ENCODE data around the gene PCDH8.

PCDH8 gene

DNA sequence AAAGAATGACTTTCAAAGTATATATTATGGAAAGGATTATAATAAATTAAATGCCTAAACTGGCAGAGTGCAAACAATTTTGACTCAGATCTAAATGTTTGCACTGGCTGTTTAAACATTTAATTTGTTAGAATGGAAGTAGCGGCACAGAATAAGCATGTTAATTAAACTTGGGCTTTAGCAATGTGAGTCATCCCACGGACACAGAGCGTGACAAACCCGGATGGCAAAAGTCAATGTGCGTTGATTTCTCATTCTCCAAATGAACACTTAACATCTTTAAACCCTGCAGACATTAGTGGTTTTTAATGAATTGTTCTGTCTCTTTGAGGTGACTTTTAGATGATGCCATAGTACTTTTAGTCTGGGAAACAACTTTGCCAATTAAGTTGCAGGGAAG lies 38.4 kb downstream of the PCDH8 start:
- DNase-seq: no peak

DNA sequence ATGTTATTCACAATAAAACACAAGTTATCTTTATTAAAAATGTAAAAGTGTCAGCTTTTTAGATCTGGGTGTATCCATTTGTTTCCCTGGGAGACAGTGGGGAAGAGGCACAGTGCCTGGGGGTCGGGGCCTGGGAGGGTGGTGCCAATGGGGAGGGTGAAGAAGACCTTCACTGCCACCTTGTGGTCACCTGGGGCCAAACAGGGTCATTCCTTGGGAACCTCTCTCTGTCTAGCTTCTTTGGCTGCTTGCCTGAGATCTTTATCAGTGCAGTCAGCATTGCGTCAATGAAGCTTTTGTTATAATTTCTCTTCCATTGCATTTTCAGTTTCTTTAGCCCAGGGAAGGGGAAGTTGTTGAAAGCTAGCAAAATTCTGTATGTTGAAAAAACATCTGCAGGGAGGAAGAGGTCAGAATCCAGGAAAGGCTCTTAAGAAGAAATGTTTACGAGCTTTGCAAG lies 39.1 kb downstream of the PCDH8 start:
- peak; percentile 84 for DNase-seq

DNA sequence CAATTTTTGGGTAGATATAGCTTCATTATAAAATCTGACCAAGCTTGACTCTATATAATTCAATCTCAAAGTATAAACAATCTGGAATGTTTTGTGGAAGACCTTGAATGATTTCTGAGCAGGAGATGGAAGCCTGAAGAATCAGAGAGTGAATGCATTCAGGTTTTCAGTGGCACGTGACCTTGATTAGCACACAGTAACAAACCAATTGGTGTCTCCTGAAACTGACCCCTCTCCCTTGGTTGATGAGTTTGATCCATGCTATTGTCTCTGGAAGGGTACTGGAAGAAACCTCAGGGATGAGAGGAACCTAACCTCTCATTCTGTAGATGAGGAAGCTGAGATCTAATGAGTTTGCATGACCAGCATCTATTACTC lies 39.6 kb downstream of the PCDH8 start:
- DNase-seq: no peak

DNA sequence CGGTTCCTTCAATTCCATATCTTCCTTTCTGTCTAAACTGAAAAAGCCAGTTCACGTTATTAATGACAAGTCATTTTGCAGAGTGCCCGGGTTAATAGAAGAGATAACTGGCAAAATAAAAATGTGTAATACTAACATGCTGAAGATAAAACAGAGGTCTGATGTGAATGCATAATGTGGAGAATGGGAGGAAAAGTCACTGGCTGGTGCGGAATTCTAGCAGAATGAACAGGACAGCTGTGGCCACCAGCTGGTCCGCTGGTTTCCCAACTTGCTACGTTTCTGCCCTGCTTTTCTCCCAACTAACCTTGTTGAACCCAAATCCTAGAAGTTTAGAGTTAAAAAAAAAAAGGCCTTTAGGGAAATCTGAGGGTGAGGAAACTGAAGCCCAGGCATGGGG lies 42.4 kb downstream of the PCDH8 start:
- no peak for DNase-seq

DNA sequence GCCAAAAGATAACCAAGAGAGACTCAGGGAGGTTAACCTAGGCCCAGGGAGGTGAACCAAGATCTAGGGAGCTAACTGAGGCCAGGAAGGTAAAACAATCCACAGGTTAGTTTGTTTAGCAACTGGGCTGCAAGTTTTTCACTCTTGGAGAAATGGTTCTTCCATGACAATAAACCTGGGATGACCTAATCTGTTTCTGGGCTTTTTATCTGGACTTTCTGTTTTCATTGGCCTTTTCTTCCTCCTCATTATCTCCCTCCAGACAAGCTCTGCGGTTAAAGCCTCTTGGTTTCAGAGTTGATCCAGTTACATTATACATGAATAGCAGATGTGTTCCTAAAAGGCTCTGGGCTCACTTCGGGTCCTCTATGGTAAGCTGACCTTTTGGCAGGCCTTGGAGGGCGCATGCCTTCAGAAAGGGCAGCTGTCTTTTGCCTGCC lies 44.2 kb downstream of the PCDH8 start:
- DNase-seq: no peak

DNA sequence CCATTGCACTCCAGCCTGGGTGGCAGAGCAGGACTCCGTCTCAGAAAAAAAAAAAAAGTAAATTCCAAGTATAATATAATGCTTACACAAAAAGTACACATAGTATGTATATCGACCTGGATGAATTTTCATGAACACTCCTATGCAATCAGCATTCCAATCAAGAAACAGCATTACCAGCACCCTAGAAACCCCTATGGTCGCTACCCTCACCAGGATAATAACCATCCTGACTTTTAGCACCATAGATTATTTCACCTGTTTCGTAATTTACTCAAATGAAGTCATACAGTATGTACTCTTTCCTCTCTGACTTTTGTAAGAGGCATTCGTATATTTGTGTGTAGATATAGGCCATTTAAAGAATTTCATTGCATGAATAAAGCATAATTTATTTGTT lies 47.6 kb downstream of the PCDH8 start:
- no peak for DNase-seq

DNA sequence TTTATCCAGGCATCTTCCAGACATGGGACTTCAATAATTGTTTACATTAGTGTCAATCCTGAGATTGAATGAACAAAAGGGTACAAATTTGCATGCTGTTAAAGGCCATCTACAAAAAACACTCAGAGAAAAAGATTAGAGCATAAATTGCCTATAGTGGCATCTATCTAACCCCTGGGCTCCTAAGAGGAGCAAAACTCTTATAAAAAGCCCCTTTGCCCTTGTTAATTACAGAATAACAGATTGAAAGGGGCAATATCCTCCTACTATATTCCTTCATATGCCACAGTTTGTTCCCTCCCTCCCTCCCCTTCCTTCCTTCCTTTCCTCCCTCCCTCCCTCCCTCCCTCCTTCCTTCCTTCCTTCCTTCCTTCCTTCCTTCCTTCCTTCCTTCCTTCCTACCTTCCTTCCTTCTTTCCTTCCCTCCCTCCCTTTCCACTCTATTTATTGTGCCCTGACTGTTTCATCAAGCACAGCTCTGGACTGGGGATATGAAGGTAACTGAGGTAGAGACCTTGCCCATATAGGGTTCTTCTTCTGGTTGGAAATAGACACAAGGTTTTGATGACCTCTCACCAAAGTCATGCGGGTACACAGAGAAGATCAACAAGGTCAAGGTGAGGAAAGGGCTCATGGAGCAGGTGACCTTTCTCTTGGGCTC lies 49.5 kb downstream of the PCDH8 start:
- DNase-seq: no peak

DNA sequence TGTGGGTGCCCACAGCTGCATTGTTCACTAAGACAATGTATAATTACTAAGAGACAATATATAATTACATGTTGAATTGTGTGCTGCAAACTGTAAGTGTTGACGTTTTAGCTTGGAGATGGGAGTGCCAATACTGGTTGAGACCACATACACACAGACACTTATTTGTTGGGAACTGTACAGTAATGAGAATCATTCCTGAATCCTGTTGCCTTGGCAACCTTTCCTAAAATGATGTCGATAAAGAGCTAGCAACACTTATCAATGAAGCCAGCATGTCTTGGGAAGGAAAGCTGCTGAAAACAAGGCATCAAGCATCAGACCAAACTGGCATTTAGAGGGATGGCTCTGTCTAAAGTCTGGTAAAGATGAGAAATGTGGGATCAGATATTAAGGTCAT lies 51.3 kb downstream of the PCDH8 start:
- peak; percentile 17 for DNase-seq

DNA sequence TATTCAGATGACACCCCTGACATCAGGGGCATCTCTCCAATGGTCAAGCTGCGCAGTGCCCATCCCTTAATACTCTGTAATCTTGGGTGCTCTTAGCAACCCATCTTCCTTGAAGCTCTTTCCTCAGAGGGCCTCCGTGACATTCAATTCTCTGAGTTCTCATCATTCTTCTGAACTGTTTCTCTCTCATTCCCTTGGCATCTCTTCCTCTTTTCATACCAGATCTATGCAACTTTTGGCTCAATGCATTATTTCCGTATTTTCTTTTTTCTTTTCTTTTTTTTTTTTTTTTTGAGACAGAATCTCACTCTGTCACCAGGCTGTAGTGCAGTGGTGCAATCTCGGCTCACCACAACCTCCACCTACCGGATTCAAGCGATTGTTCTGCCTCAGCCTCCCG lies 53.9 kb downstream of the PCDH8 start:
- DNase-seq: no peak

DNA sequence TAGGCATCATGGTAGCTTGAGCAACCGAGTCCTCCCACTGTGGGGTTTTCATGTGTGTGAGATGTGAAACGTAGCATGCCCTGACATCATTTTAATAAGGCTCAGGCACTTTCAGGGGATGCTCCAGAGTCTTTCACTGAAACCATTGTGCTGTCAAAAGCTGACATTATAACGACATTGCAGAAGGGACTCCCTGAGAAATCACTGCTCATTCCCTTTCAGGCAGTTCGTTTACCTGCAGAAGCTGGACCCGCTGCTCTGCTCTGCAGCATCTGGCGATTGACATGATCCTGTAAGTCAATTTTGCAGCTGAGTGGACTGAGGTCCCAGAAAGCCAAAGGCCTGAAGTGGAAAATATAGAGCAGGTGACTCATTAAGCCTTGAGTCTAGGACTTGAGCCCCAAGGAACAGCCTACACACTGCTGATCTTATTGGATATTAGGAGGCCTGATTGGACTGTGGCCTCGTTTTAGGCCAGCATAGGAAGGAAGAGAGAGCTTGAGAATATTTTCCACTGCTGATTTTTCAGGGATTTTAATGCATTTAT lies 54.9 kb downstream of the PCDH8 start:
- no peak for DNase-seq

All from NCI-H748 treated with DMSO at 0.1 percent for 48 hours (cell line).